Stimulated activated CD4-positive, alpha-beta T cell treated with anti-CD3 and anti-CD28 coated beads, Interleukin-2, amount 100 ng/mL, for 48 hours (primary cell): ENCODE results near the gene IL9.
"Not testable (repeated sequence)": the region's sequence is repeated elsewhere in the genome, so short reads cannot be mapped to it uniquely, and the experiment has no call there.

Source experiments
- DNase-seq, 2 donors: peaks; one replicate each; pipeline ENCODE4 v3.0.0-alpha.2; 2020

The IL9 gene

DNA sequence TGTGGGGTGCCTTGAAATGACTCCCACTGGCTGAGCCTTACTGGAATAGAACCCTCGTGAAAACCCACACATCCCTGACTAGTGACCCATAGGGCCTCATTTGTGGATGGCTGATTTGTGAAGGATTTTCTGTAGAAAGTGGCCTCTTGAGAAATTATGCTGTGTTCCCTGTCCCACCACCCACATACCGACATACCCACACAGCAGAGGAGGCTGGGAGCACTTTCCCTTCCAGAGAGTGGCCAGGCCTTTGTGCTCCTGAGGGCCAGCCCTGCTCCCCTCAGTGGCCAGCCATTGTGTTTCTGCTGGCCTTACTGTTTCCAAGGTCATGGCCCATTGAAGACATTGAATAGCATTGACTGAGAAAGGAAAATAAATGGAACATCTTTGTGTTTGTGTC is 29.6 kb downstream of the IL9 start:
- no peak for DNase-seq

DNA sequence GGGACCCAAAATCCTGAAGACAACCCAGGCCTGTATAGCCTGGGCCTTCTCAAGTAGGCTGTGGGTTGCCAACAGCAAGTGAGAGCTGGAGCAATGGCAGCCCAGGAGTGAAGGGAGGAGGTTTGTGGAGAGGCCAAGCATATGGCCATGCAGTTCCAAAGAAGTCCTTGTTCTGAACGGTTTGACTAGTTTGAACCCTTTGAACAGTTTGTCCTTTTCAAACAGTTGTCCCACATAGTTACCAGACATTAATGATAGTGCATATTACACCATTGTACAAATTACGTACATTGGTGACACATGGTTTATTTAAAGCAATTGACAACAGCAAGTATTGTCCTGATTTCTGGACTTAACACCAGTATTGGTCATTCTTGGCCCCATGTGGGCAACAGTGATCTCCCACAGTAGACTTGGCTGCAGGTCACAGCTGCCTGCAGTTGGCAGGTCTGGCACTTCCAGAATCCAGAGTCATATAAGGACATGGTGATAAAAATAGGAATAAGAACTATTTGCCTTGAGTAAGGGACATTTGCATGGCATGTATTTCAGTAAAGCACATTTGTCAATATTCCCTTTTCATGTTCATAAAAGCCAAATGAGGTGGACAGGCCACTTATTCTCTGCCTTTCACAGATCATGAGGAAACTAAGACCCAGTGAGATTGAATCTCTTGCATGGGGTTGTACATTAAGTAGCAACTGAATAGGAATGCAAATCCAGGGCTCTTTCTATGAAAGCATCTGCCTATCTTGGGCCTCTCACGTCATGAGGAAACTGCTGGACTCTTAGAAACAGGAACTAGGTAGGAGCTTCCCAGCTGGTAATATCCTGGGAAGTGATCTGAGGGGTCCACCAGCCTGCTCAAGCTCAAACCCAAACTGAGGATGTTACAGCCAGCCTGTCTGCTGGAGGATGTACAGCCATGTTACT is 30.9 kb downstream of the IL9 start:
- DNase-seq = no peak

DNA sequence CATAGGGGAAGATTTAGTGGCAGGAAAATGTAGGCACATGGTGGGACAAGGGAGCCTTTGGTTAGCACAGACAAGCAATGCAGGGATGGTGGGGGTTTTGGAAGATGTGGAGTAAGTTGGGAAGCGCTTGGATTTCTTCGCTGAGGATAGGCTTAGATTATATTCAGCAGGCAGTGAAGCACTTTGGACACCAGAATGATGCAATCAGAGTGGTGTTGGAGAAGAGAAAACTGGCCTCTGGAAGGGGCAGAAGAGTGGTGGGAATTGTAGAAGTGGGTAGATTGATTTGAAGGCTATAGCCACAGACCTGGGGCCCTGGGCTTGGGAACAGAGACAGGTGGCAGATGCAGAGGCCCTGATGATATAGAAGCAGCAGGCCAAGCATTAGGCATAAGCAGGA is 32.9 kb downstream of the IL9 start:
- no peak for DNase-seq

DNA sequence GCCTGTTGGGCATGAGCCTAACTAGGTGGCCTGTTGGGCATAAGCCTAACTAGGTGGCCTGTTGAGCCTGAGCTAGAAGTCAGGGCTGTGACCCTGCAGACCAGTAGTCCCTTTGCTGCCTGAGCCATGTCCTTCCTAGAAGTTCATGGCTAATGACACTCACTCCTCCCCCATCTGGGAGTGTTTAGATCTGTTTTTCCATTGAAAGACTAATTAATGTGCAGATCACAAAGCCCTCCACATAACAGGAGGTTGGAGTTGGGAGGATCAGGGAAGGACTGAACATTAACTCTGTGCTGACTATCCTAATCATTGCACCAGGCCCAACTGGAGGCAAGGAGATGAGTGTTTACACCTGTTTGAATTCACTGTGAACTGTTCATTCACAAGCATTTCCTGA is 33.6 kb downstream of the IL9 start:
- DNase-seq = no peak

DNA sequence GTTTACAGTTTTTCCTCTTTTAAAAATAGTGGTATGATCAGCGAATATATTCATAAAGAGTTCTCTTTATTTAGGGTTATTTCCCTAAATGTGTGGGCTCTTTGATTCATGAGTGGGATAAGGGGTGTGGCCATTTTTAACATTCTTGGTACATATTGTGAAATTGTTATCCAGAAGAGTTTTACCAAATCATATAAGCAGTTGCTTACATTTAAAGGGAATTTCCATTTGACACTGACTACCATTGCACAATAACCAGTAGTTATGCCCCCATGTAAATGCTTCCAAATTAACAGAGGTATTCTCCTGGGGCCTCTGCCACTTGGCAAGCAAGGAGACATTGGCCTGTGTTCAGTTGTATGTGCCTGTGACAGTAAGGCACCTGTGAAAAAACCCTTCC is 34.0 kb downstream of the IL9 start:
- DNase-seq = no peak

DNA sequence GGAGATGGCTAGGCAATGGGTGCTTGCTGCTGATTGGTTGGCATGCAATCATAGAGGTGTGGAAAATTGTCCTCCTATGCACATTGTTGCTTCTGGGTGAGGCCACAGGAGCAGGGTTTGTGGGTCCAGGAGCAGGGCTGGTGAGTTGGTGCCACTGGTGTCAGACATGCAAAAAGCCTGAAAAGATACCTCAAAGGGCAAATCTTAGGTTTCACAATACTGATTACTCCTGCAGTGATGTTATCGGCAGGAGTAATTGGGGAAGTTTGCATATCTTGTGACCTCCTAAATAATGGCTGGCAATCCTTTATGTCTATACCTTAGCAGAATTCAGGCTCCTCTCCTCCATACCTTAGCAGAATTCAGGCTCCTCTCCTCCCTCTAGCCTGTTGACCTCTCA is 36.0 kb downstream of the IL9 start:
- DNase-seq = no peak

DNA sequence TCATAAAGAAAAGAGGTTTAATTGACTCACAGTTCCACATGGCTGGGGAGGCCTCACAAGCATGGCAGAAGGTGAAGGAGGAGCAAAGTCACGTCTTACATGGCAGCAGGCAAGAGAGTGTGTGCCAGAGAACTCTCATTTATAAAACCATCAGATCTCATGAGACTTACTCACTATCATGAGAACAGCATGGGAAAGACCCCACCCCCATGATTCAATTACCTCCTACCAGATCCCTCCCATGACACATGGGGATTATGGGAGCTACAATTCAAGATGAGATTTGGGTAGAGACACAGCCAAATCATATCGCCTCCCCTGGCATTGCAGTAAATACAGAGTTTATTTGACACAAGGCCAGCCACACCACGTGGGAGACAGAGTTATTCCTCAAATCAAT is 36.5 kb downstream of the IL9 start:
- not testable (repeated sequence) for DNase-seq

DNA sequence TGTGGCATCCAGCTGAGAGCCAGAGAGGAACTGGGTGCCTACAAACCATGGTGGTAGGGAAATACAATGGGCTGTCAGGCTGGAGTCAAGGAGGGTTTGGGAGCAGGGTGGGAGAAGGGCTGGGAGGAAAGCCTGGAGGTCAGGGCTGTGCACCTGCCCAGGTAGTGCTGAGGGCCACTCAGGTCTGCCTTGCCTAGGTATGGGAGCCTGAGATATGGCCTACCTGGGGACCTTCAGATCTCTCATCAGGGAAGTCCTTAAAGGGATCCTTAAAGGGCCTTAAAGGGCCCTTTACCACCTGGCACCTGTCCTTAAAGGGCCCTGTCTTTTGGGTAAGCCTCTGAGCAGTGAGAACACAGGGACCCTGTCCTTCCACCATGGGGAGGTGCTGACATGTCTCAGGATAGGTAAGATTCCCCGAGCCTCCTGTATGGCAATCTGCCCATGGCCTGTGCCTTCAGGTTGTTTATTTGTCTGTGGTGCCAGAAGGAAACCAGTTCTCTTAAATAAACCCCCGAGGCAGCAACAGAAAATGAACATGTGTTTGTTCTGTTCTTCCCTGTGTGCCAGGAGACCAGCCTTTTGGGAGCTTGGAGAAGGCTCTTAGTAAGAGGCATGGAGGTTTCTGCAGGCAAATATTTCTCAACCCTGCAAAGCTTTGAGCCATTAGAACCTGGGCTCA is 37.9 kb downstream of the IL9 start:
- no peak for DNase-seq

DNA sequence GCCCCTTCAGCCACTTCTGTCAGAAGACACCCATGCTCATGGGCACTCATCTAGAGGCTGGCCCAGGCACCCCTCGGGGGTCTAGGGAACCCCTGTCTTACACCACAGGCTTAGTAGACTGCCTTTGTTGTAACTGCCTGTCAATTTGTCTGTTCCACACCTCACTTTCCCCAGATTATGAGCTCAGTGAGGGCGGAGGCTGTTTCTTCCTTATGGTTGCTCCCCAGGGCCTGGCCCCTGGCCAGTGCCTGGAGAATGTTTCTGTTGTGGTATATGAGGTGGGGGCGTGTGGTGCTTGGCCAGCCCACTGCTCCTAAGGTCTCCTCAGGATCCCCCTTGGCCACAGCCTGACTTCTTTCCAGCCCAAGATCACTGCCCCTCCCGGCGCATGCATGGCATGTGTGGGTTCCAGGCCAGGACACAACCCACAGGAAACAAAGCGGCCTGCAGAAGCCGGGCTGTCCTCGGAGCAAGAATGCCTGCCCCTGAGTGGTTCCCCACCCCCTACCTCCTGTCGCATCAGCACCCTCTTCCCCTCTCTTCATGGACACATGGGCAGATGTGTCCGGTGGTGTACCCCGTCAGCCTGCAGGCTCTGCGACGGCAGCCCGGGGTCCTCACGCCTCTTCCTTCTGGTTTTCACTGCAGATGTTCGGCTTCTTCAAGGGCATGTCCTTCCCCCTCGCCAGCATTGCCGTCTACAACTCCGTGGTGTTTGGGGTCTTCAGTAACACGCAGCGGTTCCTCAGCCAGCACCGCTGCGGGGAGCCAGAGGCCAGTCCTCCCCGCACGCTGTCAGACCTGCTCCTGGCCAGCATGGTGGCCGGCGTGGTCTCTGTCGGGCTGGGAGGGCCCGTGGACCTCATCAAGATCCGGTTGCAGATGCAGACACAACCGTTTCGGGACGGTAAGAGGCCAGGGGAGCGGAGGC is 43.5 kb downstream of the IL9 start:
- no peak for DNase-seq

DNA sequence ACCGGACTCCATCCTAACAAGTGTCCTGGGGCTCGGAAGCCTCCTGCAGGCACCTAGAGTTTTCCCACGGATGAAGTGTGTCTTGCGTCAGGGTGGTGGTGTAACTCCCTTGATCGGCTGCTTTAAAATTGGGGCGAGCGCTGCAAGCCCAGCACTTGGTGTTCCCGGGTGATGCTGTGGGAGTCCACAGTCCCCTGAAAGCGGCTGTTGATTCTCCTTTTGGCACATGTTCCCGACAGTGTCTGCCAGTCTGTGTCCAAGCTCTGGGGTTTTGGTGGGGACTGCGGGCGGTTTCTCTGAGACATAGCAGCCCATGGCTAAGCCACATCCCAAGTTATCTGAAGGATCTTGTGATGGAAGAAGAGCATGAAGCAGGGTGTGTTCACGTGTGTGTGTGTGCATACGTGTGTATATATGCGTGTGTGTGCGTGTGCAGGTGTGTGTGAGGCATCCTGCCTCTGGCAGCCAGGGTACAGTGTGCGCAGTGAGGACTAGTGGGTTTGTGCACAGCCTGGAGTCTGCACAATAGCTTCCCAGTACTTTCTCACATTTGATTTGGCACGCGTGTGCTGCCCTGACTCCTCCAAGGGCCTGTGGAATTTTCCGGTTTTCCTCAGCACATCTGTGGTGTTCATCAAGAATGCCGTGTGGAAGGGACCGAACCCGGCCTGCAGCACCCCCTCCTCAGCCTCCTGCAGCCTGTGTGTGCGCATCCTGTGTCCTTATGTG is 44.3 kb downstream of the IL9 start:
- DNase-seq = no peak

DNA sequence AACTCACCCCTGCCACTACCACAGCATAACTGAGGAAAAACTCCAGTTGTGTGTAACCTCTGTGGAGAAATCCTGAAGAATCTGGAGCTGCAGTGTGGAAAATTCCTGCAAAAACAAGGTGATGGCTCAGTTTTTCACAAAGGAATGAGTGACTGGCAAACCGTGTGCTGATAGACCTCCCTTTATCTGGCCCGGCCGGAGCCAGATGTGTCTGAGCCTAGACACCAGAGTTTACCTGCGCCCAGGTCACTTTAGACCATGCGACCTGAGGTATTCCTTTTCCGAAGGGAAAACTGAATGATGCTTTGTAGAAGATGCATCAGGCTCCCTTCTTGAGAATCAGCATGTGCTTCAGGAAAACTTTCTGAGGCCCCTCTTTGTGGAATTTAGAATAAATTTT is 45.0 kb downstream of the IL9 start:
- no peak for DNase-seq

DNA sequence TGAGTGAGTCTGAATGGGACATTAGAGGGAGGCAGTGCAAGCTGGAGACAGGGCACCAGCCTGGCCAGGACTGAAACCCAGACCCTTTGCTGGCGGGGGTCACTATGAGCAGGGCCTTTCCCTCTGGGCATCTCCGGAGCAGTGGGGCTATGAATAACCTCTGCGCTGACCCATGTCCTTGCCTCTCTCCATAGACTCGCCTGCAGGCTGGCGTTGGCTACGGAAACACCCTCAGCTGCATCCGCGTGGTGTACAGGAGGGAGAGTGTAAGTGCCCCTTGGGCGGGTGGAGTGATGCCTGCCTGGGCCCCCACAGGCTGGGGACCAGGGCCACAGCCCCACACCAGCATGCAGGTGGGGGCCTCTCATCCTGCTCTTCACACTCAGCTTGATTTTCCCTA is 45.4 kb downstream of the IL9 start:
- DNase-seq = no peak

DNA sequence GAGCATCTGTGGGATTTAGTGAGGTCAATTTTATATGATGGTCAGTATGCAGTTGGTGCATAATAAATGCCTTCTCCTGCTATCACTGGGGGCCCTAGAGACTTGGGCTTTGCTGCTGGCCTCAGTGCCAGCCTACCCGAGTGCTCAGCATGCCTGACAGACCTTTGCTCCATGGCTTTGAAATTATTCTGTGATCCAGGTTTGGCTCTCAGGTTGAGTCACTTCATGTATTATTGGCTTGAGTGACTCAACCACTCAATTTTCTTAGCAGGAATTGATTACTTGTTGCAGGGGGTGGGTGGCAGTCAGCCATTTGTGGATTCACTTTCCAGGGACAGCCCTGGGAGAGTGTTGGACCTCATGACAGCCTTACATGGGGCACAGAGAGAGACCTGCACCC is 47.7 kb downstream of the IL9 start:
- no peak for DNase-seq

DNA sequence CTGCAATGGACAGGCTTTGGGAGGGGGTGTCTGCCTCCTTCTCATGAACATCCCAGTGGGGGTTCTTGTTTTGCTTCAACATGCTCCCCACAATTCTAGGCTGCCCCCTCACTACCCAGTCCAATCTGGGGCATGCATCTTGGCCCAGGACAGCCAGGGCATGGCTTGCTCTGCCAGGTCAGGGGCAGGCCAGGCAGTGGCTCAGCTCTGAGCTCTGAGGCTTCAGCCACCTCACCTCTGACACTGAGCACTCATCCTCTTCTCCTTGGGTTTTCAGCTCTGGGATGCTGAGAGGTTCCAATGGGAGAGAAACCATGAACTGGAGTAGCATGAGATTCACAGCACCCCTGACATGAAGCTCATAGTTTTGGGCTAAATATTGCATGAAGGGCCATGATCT is 49.3 kb downstream of the IL9 start:
- DNase-seq = no peak

DNA sequence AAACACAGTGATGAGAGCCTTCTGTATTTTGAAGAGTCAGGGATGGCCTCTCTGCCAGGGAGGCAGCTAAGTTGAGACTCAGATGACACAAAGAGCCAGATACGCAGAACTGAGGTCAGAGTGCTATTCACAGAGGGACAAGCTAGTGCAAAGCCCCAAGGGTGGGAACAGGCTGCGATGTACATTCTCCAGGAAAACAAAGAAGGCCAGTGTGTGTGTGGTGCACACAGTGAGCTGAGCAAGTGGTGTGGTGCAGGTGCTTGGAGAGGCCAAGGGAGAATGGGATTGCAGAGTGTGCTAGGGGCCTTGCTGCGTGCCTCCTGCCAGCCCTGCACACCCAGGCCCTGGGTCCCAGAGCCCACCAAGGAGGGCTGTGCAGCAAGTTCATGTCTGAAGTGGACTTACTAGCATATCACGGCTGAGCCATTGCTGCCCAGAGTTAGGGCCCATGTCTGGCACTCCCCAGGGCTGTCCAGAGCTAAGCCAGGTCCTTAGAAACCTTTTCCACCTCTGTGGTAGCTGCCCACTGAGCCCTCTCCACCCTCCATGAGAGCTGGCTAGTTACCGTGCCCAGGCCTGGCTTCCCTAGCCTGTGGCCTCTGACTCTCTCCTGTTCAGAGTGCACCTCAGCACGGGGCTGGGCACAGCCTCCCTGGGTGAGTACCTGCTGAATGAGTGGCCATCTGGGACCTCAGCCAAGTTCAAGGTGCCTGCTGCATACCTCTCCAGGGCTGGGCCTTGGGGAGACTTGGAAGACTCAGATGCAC is 51.9 kb downstream of the IL9 start:
- no peak for DNase-seq

DNA sequence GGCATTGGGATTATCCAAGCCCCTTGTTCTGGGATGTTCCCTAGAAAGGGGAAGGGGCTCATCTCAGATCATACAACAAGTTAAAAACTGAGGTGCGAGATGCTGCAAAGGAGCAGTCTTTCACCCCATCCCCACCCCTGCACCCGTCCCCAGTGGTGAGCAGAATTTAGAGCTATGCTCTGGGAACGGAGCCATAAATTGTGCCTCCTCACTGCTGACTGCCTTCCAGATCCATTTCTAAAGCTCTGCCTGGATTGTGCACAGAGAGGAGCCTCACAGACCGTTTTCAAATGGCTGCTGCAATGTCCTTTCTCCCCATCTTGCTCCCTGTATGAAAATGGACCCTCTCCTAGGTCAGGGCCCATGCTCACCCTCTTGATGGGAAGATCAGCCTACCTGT is 52.9 kb downstream of the IL9 start:
- no peak for DNase-seq
